Right atrium auricular region (tissue), 2 donors: ENCODE measurements around the gene ARHGAP26. TPM values are rescaled to one million over a fixed set of nuclear protein-coding genes. Genes with fewer than 3 reads are reported as not detected.
A peak's percentile ranks its signal among the peaks of the same experiment; 100 is the strongest.

Source experiments
- DNase-seq: peaks from one replicate; pipeline ENCODE4 v3.0.0-alpha.2; 2019; ENCODE audit warnings: low spot score
- H3K27ac ChIP-seq, 2 donors: fragments of 200-600 bp; sonication (generic); 1 replicate in 1 of 2; 2 replicates in 1 of 2; pipeline ENCODE4 v1.5.1; 2016 to 2019
- H3K27me3 ChIP-seq, 2 donors: fragments of 200-600 bp; sonication (generic); one replicate each; pipeline versions ENCODE4 v1.5.1 to v1.6.0; 2017 to 2019
- H3K36me3 ChIP-seq: fragments of 200-600 bp; sonication (generic); one replicate; pipeline ENCODE4 v1.5.1; 2016
- H3K4me1 ChIP-seq, 2 donors: fragments of 200-600 bp; sonication (generic); one replicate each; pipeline versions ENCODE4 v1.5.1 to v1.6.0; 2017 to 2019
- H3K4me3 ChIP-seq, 2 donors: fragments of 200-600 bp; sonication (generic); 1 replicate in 1 of 2; 2 replicates in 1 of 2; pipeline ENCODE4 v1.5.1; 2017 to 2019; ENCODE audit warnings: mild to moderate bottlenecking in 1 of 2, moderate library complexity in 1 of 2
- H3K9me3 ChIP-seq, 2 donors: fragments of 200-600 bp; sonication (generic); one replicate each; pipeline ENCODE4 v1.5.1; 2019
- CTCF ChIP-seq, 2 donors: fragments of 200-600 bp; sonication (generic); IDR thresholded peaks; one replicate each; pipeline ENCODE4 v1.5.1; 2019; ENCODE audit warnings: antibody characterized with exemption in 2 of 2
- total RNA-seq, 2 donors: library from RNA; depleted of rRNA; stranded (reverse); fragments of >200 nt; gene quantifications; one replicate each; pipeline ENCODE4 v1.1.0, GENCODE V29; 2016

Gene ARHGAP26
- total RNA-seq, 2 donors from 2014 or later = 29.8 to 31.6 TPM

GRCh38 chr5:142875936-142876335 lies 105.8 kb downstream of the ARHGAP26 start:
- H3K27ac ChIP-seq = no peak overlapping the region
- no peaks in the 10 kb centered on the region for H3K27me3 ChIP-seq
- DNase-seq = no peak
- peaks cover 14% of the 10 kb centered on the region for H3K36me3 ChIP-seq
- H3K4me1 ChIP-seq = peaks cover 0 to 72% of the 10 kb centered on the region in 2 donors
- no peaks in the 10 kb centered on the region for H3K9me3 ChIP-seq
- TF ChIP-seq CTCF (IDR thresholded peaks at IDR 0.05) = no peak
- H3K4me3 ChIP-seq = no peak overlapping the region

GRCh38 chr5:142876817-142877216 lies 106.6 kb downstream of the ARHGAP26 start:
- no peak overlapping the region for H3K4me3 ChIP-seq
- TF ChIP-seq CTCF (IDR thresholded peaks at IDR 0.05) = no peak
- H3K4me1 ChIP-seq = peaks cover 0 to 72% of the 10 kb centered on the region in 2 donors
- H3K36me3 ChIP-seq = peaks cover 14% of the 10 kb centered on the region
- H3K9me3 ChIP-seq = no peaks in the 10 kb centered on the region
- DNase-seq = no peak
- no peak overlapping the region for H3K27ac ChIP-seq
- no peaks in the 10 kb centered on the region for H3K27me3 ChIP-seq

- no peak for TF ChIP-seq CTCF (IDR thresholded peaks at IDR 0.05)
- no peak for DNase-seq
- Histone ChIP-seq H3K4me3 (no peak overlapping the region), H3K4me1 (peaks cover 0 to 72% of the 10 kb centered on the region in 2 donors), H3K27me3 (no peaks in the 10 kb centered on the region), H3K9me3 (no peaks in the 10 kb centered on the region), H3K27ac (no peak overlapping the region), H3K36me3 (peaks cover 14% of the 10 kb centered on the region)
Observed at GRCh38 chr5:142878111-142878510, 107.9 kb downstream of the ARHGAP26 start.

GRCh38 chr5:142878638-142879037 lies 108.5 kb downstream of the ARHGAP26 start:
- TF ChIP-seq CTCF (IDR thresholded peaks at IDR 0.05) = no peak
- H3K27ac ChIP-seq = no peak overlapping the region
- DNase-seq = no peak
- no peaks in the 10 kb centered on the region for H3K27me3 ChIP-seq
- H3K4me3 ChIP-seq = no peak overlapping the region
- H3K36me3 ChIP-seq = peaks cover 14% of the 10 kb centered on the region
- H3K9me3 ChIP-seq = no peaks in the 10 kb centered on the region
- H3K4me1 ChIP-seq = peaks cover 0 to 72% of the 10 kb centered on the region in 2 donors

- no peak for DNase-seq
- H3K4me3 ChIP-seq = no peak overlapping the region
- H3K4me1 ChIP-seq = peaks cover 0 to 74% of the 10 kb centered on the region in 2 donors
- no peaks in the 10 kb centered on the region for H3K27me3 ChIP-seq
- no peaks in the 10 kb centered on the region for H3K9me3 ChIP-seq
- peaks cover 14% of the 10 kb centered on the region for H3K36me3 ChIP-seq
- H3K27ac ChIP-seq = peak overlapping the region; percentile 60 to 82
- no peak for TF ChIP-seq CTCF (IDR thresholded peaks at IDR 0.05)
Observed at GRCh38 chr5:142881076-142881783, 111.1 kb downstream of the ARHGAP26 start.

- DNase-seq = no peak
- Histone ChIP-seq H3K4me3 (no peak overlapping the region), H3K9me3 (no peaks in the 10 kb centered on the region), H3K27ac (peak overlapping the region; percentile 60 to 82), H3K4me1 (peaks cover 0 to 79% of the 10 kb centered on the region in 2 donors), H3K27me3 (no peaks in the 10 kb centered on the region), H3K36me3 (peaks cover 14% of the 10 kb centered on the region)
- TF ChIP-seq CTCF (IDR thresholded peaks at IDR 0.05) = no peak
Observed at GRCh38 chr5:142881784-142882126, 111.6 kb downstream of the ARHGAP26 start.
